Smooth muscle cell (in vitro differentiated cells): ENCODE results near the gene CDH23. TPM values are rescaled to one million over a fixed set of nuclear protein-coding genes. Genes with fewer than 3 reads are reported as not detected.

Experiments used
- DNase-seq: peaks from one replicate; lab custom pipeline; 2025; ENCODE audit not compliant: unreplicated experiment; lab: John Stamatoyannopoulos, UW
- H2AFZ ChIP-seq: fragments of 200-600 bp; sonication (generic); 2 replicates; pipeline ENCODE4 v1.6.0; 2016; ENCODE audit warnings: antibody characterized with exemption, low read depth, mild to moderate bottlenecking
- H3F3A ChIP-seq: fragments of 200-600 bp; sonication (generic); 2 replicates; pipeline ENCODE4 v1.6.0; 2017; ENCODE audit warnings: antibody characterized with exemption, low read depth
- H3K27ac ChIP-seq: fragments of 200-600 bp; sonication (generic); 2 replicates; pipeline ENCODE4 v1.5.1; 2016; ENCODE audit warnings: low read depth, mild to moderate bottlenecking
- H3K27me3 ChIP-seq: fragments of 200-600 bp; sonication (generic); 2 replicates; pipeline ENCODE4 v1.6.1; 2016; ENCODE audit warnings: low read depth, mild to moderate bottlenecking
- H3K36me3 ChIP-seq: fragments of 200-600 bp; sonication (generic); 2 replicates; pipeline ENCODE4 v1.5.1; 2016; ENCODE audit warnings: low read depth
- H3K4me1 ChIP-seq: fragments of 200-600 bp; sonication (generic); 2 replicates; pipeline ENCODE4 v1.5.1; 2016; ENCODE audit warnings: low read depth
- H3K4me2 ChIP-seq: fragments of 200-600 bp; sonication (generic); 2 replicates; pipeline ENCODE4 v1.6.0; 2016; ENCODE audit warnings: mild to moderate bottlenecking
- H3K4me3 ChIP-seq: fragments of 200-600 bp; sonication (generic); 2 replicates; pipeline ENCODE4 v1.5.1; 2016; ENCODE audit warnings: mild to moderate bottlenecking
- H3K79me2 ChIP-seq: fragments of 200-600 bp; sonication (generic); 2 replicates; pipeline ENCODE4 v1.6.0; 2016; ENCODE audit warnings: low read depth, mild to moderate bottlenecking
- H3K9ac ChIP-seq: fragments of 200-600 bp; sonication (generic); 2 replicates; pipeline ENCODE4 v1.6.0; 2016; ENCODE audit warnings: low read depth
- H3K9me3 ChIP-seq: fragments of 200-600 bp; sonication (generic); replicated peaks from 2 replicates; pipeline ENCODE4 v1.5.1; 2016; ENCODE audit warnings: low read depth
- H4K20me1 ChIP-seq: fragments of 200-600 bp; sonication (generic); 2 replicates; pipeline ENCODE4 v1.6.0; 2016; ENCODE audit warnings: low read depth
- CTCF ChIP-seq: fragments of 200-600 bp; sonication (generic); IDR thresholded peaks from 2 replicates; pipeline ENCODE4 v1.5.1; 2017; ENCODE audit warnings: borderline replicate concordance, mild to moderate bottlenecking, antibody characterized with exemption; ENCODE audit not compliant: insufficient read depth, poor library complexity, severe bottlenecking
- WGBS: methylation state at CpG from one replicate; pipeline ENCODE4 v1.1.7; 2016; ENCODE audit warnings: low lambda C conversion rate; 5-methylcytosine and 5-hydroxymethylcytosine counted together
- polyA plus RNA-seq: library from polyadenylated mRNA; unstranded; fragments of >200 nt; fragmentation: Nextera tagmentation; extraction: Ambion mirVana; gene quantifications from 2 replicates; pipeline ENCODE4 v1.2.1, GENCODE V29; 2016
- total RNA-seq: library from RNA; depleted of rRNA; stranded (reverse); fragments of >200 nt; gene quantifications from 2 replicates; pipeline ENCODE4 v1.2.3, GENCODE V29; 2014

The CDH23 gene
- total and polyA plus RNA-seq, 2 experiments from 2014 or later: 0.99 to 2.5 TPM

- peak; percentile 61 for TF ChIP-seq CTCF
- H3K4me2 ChIP-seq: no peak overlapping the region
- H2AFZ ChIP-seq: no peak overlapping the region
- no peak for DNase-seq
- peaks cover 6% of the 10 kb centered on the region for H3K9me3 ChIP-seq
- H3K4me3 ChIP-seq: no peak overlapping the region
- H3F3A ChIP-seq: no peaks in the 10 kb centered on the region
- H3K79me2 ChIP-seq: no peaks in the 10 kb centered on the region
- H3K27me3 ChIP-seq: peaks cover 33% of the 10 kb centered on the region
- H3K4me1 ChIP-seq: no peaks in the 10 kb centered on the region
- no peaks in the 10 kb centered on the region for H3K36me3 ChIP-seq
- no peak overlapping the region for H3K27ac ChIP-seq
- no peak overlapping the region for H3K9ac ChIP-seq
- 30% methylated on average over 5 of the region's 6 CpGs for WGBS
- H4K20me1 ChIP-seq: no peaks in the 10 kb centered on the region
Measured at GRCh38 chr10:71486484-71487114, 89.9 kb downstream of the CDH23 start.

GRCh38 chr10:71487726-71488125 lies 91.0 kb downstream of the CDH23 start:
- no peaks in the 10 kb centered on the region for H3K36me3 ChIP-seq

GRCh38 chr10:71489077-71489476 lies 92.4 kb downstream of the CDH23 start:
- no peak for TF ChIP-seq CTCF
- H2AFZ ChIP-seq: no peak overlapping the region
- H3K79me2 ChIP-seq: no peaks in the 10 kb centered on the region
- no peak overlapping the region for H3K4me2 ChIP-seq
- no peak overlapping the region for H3K27ac ChIP-seq
- no peak for DNase-seq
- H3K4me1 ChIP-seq: no peaks in the 10 kb centered on the region
- H3K9ac ChIP-seq: no peak overlapping the region
- no peaks in the 10 kb centered on the region for H3K36me3 ChIP-seq
- H4K20me1 ChIP-seq: no peaks in the 10 kb centered on the region
- no peak overlapping the region for H3K4me3 ChIP-seq
- peaks cover 21% of the 10 kb centered on the region for H3K27me3 ChIP-seq
- WGBS: 97% methylated on average over 2 of the region's 2 CpGs
- H3F3A ChIP-seq: no peaks in the 10 kb centered on the region
- H3K9me3 ChIP-seq: peaks cover 6% of the 10 kb centered on the region

More at GRCh38 chr10:71487726-71488125, 91.0 kb downstream of the CDH23 start:
- Histone ChIP-seq H3K27ac (no peak overlapping the region), H3K9ac (no peak overlapping the region), H2AFZ (no peak overlapping the region), H3K4me2 (no peak overlapping the region), H3K4me1 (no peaks in the 10 kb centered on the region), H3K9me3 (peaks cover 6% of the 10 kb centered on the region), H4K20me1 (no peaks in the 10 kb centered on the region), H3F3A (no peaks in the 10 kb centered on the region), H3K4me3 (no peak overlapping the region), H3K27me3 (peaks cover 24% of the 10 kb centered on the region), H3K79me2 (no peaks in the 10 kb centered on the region)
- no peak for DNase-seq
- 97% methylated on average over 1 of the region's 1 CpG for WGBS
- TF ChIP-seq CTCF: no peak

GRCh38 chr10:71492872-71493271 lies 96.2 kb downstream of the CDH23 start:
- no peak overlapping the region for H2AFZ ChIP-seq
- no peaks in the 10 kb centered on the region for H3K36me3 ChIP-seq
- 92% methylated on average over 6 of the region's 6 CpGs for WGBS
- DNase-seq: no peak
- no peak overlapping the region for H3K9ac ChIP-seq
- H3K9me3 ChIP-seq: peaks cover 6% of the 10 kb centered on the region
- no peak for TF ChIP-seq CTCF
- no peaks in the 10 kb centered on the region for H3F3A ChIP-seq
- no peak overlapping the region for H3K4me3 ChIP-seq
- H3K27me3 ChIP-seq: peaks cover 7% of the 10 kb centered on the region
- no peak overlapping the region for H3K4me2 ChIP-seq
- H3K79me2 ChIP-seq: no peaks in the 10 kb centered on the region
- no peaks in the 10 kb centered on the region for H4K20me1 ChIP-seq
- H3K27ac ChIP-seq: no peak overlapping the region
- no peaks in the 10 kb centered on the region for H3K4me1 ChIP-seq
